Endothelial cell (in vitro differentiated cells): ENCODE results near the gene ATG101. TPM values are rescaled to one million over a fixed set of nuclear protein-coding genes. Genes with fewer than 3 reads are reported as not detected.

Experiments
- DNase-seq: peaks from one replicate; pipeline ENCODE4 v3.0.0; 2021; ENCODE audit warnings: low spot score
- H3K27ac Mint-ChIP-seq: one replicate; pipeline ENCODE4 v1.8.0; 2021; ENCODE audit warnings: mixed read lengths, inconsistent platforms; ENCODE audit not compliant: unreplicated experiment
- H3K27me3 Mint-ChIP-seq: one replicate; pipeline ENCODE4 v1.8.0; 2021; ENCODE audit warnings: mild to moderate bottlenecking, moderate library complexity, mixed read lengths, inconsistent platforms; ENCODE audit not compliant: unreplicated experiment
- H3K36me3 Mint-ChIP-seq: one replicate; pipeline ENCODE4 v1.8.0; 2021; ENCODE audit warnings: mild to moderate bottlenecking, low read depth, mixed read lengths, inconsistent platforms; ENCODE audit not compliant: unreplicated experiment
- H3K4me1 Mint-ChIP-seq: one replicate; pipeline ENCODE4 v1.8.0; 2021; ENCODE audit warnings: mild to moderate bottlenecking, mixed read lengths, inconsistent platforms; ENCODE audit not compliant: unreplicated experiment
- H3K4me3 Mint-ChIP-seq: one replicate; pipeline ENCODE4 v1.8.0; 2021; ENCODE audit warnings: mild to moderate bottlenecking, mixed read lengths, inconsistent platforms; ENCODE audit not compliant: unreplicated experiment
- H3K9me3 Mint-ChIP-seq: one replicate; pipeline ENCODE4 v1.8.0; 2021; ENCODE audit warnings: mixed read lengths, inconsistent platforms; ENCODE audit not compliant: unreplicated experiment
- total RNA-seq: library from RNA; stranded (reverse); fragmentation: NEBNext Ultra II Directional; extraction: Animal tissue kit (Norgen Biotek cat#: 25700); gene quantifications from one replicate; pipeline ENCODE4 v1.2.1, GENCODE V29; 2021; ENCODE audit not compliant: unreplicated experiment
- TF ChIP-seq, protein P1 (sequence below): fragments of 200-600 bp; sonication (generic); IDR thresholded peaks from one replicate; pipeline ENCODE4 v1.5.0; 2021; ENCODE audit warnings: antibody characterized with exemption; ENCODE audit not compliant: unreplicated experiment

The ATG101 gene
- total RNA-seq, 1 donor from 2014 or later: 30.6 TPM

DNA sequence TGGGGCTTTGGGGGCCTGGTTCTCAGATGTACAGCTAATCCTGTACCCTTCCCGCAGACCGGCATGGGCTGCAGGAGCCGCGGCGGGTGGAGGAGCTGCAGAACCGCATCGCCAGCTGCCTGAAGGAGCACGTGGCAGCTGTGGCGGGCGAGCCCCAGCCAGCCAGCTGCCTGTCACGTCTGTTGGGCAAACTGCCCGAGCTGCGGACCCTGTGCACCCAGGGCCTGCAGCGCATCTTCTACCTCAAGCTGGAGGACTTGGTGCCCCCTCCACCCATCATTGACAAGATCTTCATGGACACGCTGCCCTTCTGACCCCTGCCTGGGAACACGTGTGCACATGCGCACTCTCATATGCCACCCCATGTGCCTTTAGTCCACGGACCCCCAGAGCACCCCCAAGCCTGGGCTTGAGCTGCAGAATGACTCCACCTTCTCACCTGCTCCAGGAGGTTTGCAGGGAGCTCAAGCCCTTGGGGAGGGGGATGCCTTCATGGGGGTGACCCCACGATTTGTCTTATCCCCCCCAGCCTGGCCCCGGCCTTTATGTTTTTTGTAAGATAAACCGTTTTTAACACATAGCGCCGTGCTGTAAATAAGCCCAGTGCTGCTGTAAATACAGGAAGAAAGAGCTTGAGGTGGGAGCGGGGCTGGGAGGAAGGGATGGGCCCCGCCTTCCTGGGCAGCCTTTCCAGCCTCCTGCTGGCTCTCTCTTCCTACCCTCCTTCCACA lies 11.0 kb upstream of the ATG101 start:
- H3K27me3 Mint-ChIP-seq: peaks cover 3% of the 10 kb centered on the region
- H3K4me1 Mint-ChIP-seq: peaks cover 3% of the 10 kb centered on the region
- H3K9me3 Mint-ChIP-seq: no peaks in the 10 kb centered on the region
- no peak overlapping the region for H3K4me3 Mint-ChIP-seq
- no peak for DNase-seq
- TF ChIP-seq, protein P1, sequence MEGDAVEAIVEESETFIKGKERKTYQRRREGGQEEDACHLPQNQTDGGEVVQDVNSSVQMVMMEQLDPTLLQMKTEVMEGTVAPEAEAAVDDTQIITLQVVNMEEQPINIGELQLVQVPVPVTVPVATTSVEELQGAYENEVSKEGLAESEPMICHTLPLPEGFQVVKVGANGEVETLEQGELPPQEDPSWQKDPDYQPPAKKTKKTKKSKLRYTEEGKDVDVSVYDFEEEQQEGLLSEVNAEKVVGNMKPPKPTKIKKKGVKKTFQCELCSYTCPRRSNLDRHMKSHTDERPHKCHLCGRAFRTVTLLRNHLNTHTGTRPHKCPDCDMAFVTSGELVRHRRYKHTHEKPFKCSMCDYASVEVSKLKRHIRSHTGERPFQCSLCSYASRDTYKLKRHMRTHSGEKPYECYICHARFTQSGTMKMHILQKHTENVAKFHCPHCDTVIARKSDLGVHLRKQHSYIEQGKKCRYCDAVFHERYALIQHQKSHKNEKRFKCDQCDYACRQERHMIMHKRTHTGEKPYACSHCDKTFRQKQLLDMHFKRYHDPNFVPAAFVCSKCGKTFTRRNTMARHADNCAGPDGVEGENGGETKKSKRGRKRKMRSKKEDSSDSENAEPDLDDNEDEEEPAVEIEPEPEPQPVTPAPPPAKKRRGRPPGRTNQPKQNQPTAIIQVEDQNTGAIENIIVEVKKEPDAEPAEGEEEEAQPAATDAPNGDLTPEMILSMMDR: no peak
- no peak overlapping the region for H3K27ac Mint-ChIP-seq
- no peaks in the 10 kb centered on the region for H3K36me3 Mint-ChIP-seq

DNA sequence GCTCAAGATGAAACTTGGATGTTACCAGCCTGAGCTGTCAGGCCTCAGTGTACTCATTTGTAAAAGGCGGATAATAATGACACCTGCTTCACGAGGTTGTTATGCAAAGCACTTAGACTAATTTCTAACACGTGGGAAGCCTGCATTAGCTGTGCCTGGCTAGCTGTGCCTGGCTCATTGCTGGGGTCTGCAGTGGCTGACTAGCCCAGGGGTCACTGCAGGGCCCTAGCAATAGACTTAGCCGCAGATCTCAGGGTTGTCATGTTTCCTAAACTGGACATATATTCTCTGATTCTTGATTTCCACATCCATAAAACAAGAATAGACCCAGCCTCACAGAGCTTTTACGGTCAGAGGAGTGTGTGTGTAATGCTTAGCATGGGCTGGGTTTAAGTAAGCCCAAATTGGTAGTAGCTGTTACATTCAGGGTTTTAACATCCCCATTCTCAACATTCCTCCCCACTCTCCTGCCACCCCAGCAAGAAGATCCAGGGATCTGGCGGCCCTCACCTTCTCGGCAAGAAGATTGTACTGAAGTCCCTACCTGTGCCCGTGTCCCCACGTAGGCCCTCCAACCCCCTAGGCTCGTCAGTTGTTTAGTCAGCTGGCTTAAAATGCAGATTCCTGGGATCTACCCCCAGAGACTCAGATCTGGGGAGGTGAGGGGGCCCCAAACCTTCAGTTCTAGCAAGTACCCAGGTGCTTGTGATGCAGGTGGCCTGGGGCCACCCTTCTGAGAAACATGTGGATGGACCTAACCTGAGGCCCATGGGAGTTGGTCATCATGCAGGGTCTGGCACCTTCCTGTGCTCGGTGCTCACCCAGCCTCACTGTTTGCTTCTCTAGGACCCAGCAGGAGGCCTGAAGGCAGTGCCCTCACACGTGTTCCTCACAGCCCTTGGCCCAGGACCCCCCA lies 9.9 kb upstream of the ATG101 start:
- TF ChIP-seq, protein P1: no peak

DNA sequence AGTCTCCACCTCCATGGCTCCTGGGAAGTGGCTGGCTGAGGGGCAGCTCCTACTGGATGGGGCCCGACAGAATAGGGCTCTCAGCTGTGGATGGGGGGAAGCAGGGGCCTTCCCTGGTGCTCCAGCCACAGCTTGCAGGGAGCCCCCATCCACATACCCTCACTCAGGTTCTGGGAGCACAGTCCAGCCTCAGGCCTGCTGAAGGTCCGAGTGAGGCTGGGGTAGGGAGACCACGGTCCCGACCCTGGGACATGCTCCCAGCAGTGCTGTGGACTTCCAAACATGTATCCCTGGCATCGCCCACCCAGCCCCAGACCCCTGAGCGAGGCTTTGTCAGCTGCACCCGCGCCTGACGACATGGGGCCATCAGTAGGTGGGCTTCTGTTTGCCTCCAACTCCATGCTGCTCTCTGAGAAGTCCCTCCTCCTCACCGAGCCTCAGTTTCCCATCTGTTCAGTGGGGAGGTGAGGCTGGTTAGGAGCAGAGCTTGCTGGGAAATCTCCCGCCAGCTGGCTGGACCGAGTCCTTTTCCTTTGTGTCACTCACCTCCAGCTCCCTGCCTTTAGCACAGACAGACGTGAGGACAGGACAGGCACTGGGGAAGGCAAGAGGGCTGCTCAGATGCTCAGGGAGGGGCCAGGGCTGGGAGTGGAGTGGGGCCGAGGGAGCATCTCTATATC lies 9.1 kb upstream of the ATG101 start:
- no peak for DNase-seq
- peaks cover 3% of the 10 kb centered on the region for H3K27me3 Mint-ChIP-seq
- no peak overlapping the region for H3K4me3 Mint-ChIP-seq
- H3K9me3 Mint-ChIP-seq: no peaks in the 10 kb centered on the region
- H3K27ac Mint-ChIP-seq: no peak overlapping the region
- no peaks in the 10 kb centered on the region for H3K36me3 Mint-ChIP-seq
- peaks cover 3% of the 10 kb centered on the region for H3K4me1 Mint-ChIP-seq
- TF ChIP-seq, protein P1: no peak

More for the DNA sequence above, 9.9 kb upstream of the ATG101 start:
- no peaks in the 10 kb centered on the region for H3K36me3 Mint-ChIP-seq
- no peak for DNase-seq
- peaks cover 3% of the 10 kb centered on the region for H3K4me1 Mint-ChIP-seq
- H3K27ac Mint-ChIP-seq: no peak overlapping the region
- peaks cover 3% of the 10 kb centered on the region for H3K27me3 Mint-ChIP-seq
- H3K9me3 Mint-ChIP-seq: no peaks in the 10 kb centered on the region
- no peak overlapping the region for H3K4me3 Mint-ChIP-seq

DNA sequence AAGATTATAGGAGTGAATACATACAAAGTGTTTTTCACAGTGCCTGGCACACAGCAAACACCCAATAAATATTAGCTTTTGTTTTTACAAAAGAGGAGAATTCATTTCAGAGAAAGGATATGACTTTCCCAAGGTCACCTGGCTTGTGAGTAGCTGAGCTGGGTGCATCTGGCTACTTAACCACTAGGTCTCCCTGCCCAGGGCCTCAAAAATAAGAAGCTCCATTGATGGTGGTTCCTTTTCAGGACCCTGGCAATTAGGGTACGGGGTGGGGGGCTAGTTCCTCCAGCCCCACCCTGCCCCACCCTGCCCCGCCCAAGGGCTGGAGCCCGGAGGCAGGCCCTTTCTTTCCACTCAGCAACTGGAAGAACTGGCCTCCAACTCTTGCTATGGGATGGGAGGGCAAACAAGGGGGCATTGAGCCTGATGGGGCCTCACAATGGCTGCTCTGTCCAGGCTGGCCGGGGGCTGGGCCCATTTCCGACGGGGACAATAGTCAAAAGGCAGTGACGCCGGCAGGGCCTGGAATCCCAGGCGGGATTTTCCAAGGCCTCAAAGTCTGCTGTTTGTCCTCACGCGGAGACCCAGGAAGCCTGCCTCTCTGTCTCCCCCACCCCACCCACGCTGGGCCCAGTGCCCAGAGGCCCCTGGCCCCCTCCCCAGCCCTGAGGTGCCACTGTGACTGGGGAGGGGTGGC lies 8.2 kb upstream of the ATG101 start:
- no peak overlapping the region for H3K27ac Mint-ChIP-seq
- H3K4me1 Mint-ChIP-seq: peaks cover 3% of the 10 kb centered on the region
- no peak for DNase-seq
- no peaks in the 10 kb centered on the region for H3K36me3 Mint-ChIP-seq
- no peak overlapping the region for H3K4me3 Mint-ChIP-seq
- TF ChIP-seq, protein P1: no peak
- peaks cover 3% of the 10 kb centered on the region for H3K27me3 Mint-ChIP-seq
- no peaks in the 10 kb centered on the region for H3K9me3 Mint-ChIP-seq
